Loucy (cell line): Measurements from ENCODE around the gene UBE3D.

Experiments used
- EZH2phosphoT487 ChIP-seq: fragments of 200-600 bp; IDR thresholded peaks from 2 replicates; pipeline ENCODE4 v1.6.1; 2018; ENCODE audit warnings: antibody characterized with exemption, mild to moderate bottlenecking, moderate library complexity, borderline replicate concordance
- TF ChIP-seq, protein P1 (sequence below): fragments of 200-600 bp; sonication (generic); conservative IDR thresholded peaks from 2 replicates; pipeline ENCODE4 v1.5.1; 2014; ENCODE audit warnings: mild to moderate bottlenecking, antibody characterized with exemption, low read length

DNA sequence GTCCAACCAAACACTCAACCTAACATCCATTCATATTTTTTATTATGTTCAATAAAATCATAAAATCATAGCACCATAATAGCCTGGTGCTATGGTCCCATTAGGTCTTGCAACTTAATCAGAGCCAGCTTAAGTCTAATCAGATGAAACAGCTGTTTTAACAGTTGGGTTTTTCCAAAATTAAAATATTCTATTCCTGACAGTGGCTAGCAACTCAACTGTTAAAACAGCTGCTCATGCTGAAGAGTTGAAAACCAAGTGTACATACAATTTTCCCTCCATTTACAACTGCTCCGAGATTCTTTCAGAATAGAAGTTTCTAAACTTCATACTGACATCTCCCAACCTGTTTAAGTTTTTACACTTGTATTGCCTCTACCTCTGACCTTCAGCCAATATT lies 89.5 kb downstream of the UBE3D start:
- TF ChIP-seq, protein P1, sequence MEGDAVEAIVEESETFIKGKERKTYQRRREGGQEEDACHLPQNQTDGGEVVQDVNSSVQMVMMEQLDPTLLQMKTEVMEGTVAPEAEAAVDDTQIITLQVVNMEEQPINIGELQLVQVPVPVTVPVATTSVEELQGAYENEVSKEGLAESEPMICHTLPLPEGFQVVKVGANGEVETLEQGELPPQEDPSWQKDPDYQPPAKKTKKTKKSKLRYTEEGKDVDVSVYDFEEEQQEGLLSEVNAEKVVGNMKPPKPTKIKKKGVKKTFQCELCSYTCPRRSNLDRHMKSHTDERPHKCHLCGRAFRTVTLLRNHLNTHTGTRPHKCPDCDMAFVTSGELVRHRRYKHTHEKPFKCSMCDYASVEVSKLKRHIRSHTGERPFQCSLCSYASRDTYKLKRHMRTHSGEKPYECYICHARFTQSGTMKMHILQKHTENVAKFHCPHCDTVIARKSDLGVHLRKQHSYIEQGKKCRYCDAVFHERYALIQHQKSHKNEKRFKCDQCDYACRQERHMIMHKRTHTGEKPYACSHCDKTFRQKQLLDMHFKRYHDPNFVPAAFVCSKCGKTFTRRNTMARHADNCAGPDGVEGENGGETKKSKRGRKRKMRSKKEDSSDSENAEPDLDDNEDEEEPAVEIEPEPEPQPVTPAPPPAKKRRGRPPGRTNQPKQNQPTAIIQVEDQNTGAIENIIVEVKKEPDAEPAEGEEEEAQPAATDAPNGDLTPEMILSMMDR = no peak
- no peak for TF ChIP-seq EZH2phosphoT487
